ENCODE measurements around the gene CROCC2. TPM values are rescaled to one million over a fixed set of nuclear protein-coding genes. Genes with fewer than 3 reads are reported as not detected.

CROCC2 gene
- polyA plus RNA-seq, 1 of the 3 experiments (the other 2 are of a cell fraction): not detected

DNA sequence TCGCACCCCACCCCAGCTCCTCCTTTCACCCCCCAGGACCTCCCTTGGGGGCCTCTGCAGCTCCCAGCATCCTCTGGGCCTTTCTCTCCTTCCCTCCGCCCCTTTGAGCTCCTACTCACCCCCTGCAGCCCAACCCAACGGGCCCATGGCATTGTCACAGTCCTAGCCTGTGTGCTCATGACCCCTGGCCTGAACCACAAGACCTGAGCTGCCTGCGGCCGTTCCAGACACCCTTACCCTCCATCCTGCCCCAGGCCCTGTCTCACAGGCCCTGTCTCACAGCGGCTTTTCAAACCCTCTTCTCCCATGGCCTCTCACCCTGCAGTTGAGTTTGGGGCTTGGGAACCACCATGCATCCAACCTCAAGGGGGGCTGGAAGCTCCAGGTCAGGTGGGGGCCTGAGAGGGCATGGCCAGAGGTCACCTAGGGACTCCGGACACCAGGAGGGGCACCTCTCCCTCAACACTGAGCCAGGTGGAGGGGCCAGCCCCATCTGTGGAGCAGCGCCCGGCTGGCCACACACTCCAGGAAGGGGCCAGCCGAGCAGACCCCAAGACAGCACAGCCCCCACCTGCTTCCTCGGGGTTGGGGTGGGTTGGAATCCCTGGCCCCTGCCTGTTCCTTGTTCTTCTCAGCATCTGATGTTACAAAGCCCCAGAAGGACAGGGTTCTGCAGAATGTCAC lies 17.1 kb upstream of the CROCC2 start:
- no peaks in the 10 kb centered on the region for H3K27me3 ChIP-seq (ENCODE audit: insufficient read depth)
- no peak overlapping the region for H2AFZ ChIP-seq (ENCODE audit: low read depth)
- no peak overlapping the region for H3K27ac ChIP-seq (ENCODE audit: low read depth in 2 of 2, low read length in 1 of 2)
- H3K4me3 ChIP-seq (ENCODE audit: low read depth in 2 of 2, low read length in 1 of 2): no peak overlapping the region
- H3K4me1 ChIP-seq (ENCODE audit: control insufficient read depth in 1 of 2, insufficient read depth in 2 of 2, low read depth in 1 of 2, low read length in 1 of 2): peaks cover 0 to 10% of the 10 kb centered on the region in 2 experiments; a peak in 1 of 4 replicates
- ChIA-PET CTCF (interaction anchor here (1.1 to 4.1 kb wide), 3 partner anchors 25 to 38 kb away, joined by 3 to 23 read pairs (median 5); no protein-coding TSS in a partner anchor), POLR2A (no interaction called here)
- no peak overlapping the region for H3K4me2 ChIP-seq
- H3K9me3 ChIP-seq: no peaks in the 10 kb centered on the region
- TF ChIP-seq, protein P1, sequence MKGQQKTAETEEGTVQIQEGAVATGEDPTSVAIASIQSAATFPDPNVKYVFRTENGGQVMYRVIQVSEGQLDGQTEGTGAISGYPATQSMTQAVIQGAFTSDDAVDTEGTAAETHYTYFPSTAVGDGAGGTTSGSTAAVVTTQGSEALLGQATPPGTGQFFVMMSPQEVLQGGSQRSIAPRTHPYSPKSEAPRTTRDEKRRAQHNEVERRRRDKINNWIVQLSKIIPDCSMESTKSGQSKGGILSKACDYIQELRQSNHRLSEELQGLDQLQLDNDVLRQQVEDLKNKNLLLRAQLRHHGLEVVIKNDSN (IDR thresholded peaks at IDR 0.05; ENCODE audit: borderline replicate concordance, low read depth): no peak
- TF ChIP-seq NRF1 (IDR thresholded peaks at IDR 0.05; ENCODE audit: low read depth, low read length) (no peak), CHD2 (IDR thresholded peaks at IDR 0.05; ENCODE audit: low read length, partially characterized antibody) (no peak), FOXM1 (IDR thresholded peaks at IDR 0.05; ENCODE audit: low read depth) (no peak)
- H3K9ac ChIP-seq: no peak overlapping the region
- no peak for DNase-seq
- H3K9me2 ChIP-seq: no peaks in the 10 kb centered on the region
- H3F3A ChIP-seq (replicated peaks; ENCODE audit: insufficient read depth): no peaks in the 10 kb centered on the region
- H4K20me1 ChIP-seq (ENCODE audit: insufficient read depth): no peaks in the 10 kb centered on the region
- no peaks in the 10 kb centered on the region for H3K36me3 ChIP-seq (replicated peaks in 1 of 2; ENCODE audit: control insufficient read depth in 1 of 2, insufficient read depth in 2 of 2, low read length in 1 of 2)
- WGBS (ENCODE audit: low lambda C conversion rate): 55% methylated on average over 6 of the region's 11 CpGs
- H3K79me2 ChIP-seq (ENCODE audit: insufficient read depth): no peaks in the 10 kb centered on the region

DNA sequence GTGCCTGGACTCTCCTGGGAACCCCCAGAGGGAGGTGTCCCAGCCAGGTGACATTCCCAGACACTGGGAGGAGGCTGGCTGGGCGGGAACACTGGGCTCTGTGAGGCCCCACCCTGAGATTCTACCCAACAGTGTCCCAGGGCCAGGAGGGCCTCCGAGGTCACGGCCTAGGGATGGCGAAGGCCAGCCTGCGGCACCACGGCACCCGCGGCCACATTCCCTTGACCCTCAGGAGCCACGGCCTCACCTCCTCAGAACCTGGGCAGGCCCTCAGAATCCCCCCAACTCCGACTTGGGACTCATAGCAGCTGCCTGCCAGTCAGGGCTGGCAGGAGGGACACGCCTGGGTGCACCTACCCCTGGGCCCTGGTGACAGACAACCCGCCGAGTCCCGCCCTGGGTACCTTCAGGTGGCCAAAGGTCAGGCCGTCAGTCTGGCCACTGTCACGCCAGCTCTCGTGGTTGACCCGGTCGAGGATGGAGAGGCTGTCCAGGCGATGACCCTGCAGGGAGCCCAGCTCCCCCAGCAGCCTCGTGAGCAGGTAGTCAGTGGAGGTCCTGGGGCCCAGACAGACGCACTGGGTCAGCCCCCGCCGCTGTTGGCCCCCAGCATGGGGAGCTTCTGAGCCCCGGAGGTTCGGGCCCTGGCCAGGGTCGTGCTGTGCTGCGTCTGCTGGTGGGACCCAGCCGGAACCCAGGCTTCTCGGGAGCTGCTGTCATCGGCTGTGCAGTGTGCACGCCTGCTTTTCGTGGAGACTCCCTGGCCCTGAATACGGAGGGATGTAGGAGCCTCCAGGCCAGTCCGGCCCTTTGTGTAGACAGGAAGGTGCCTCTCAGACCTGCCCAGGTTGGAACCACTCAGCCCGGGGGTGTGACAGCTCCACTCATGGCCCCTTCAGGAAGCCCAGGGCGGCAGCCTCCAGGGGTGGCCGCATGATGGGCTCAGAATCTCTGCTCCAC lies 16.3 kb upstream of the CROCC2 start:
- ChIA-PET POLR2A (no interaction called here), CTCF (interaction anchor here (0.5 to 4.1 kb wide), 4 partner anchors 8 to 40 kb away, joined by 3 to 23 read pairs (median 4); no protein-coding TSS in a partner anchor)
- H3K4me3 ChIP-seq (ENCODE audit: low read depth in 2 of 2, low read length in 1 of 2): no peak overlapping the region
- DNase-seq: no peak
- H3K79me2 ChIP-seq (ENCODE audit: insufficient read depth): no peaks in the 10 kb centered on the region
- TF ChIP-seq YY1 (IDR thresholded peaks at IDR 0.05; ENCODE audit: low read depth) (no peak), RXRA (IDR thresholded peaks at IDR 0.05; ENCODE audit: borderline replicate concordance, low read depth) (no peak)
- H3K27ac ChIP-seq (ENCODE audit: low read depth in 2 of 2, low read length in 1 of 2): no peak overlapping the region
- H3K9me3 ChIP-seq: no peaks in the 10 kb centered on the region
- no peaks in the 10 kb centered on the region for H4K20me1 ChIP-seq (ENCODE audit: insufficient read depth)
- H3K36me3 ChIP-seq (replicated peaks in 1 of 2; ENCODE audit: control insufficient read depth in 1 of 2, insufficient read depth in 2 of 2, low read length in 1 of 2): no peaks in the 10 kb centered on the region
- peaks cover 0 to 10% of the 10 kb centered on the region in 2 experiments; a peak in 1 of 4 replicates for H3K4me1 ChIP-seq (ENCODE audit: control insufficient read depth in 1 of 2, insufficient read depth in 2 of 2, low read depth in 1 of 2, low read length in 1 of 2)
- no peak overlapping the region for H3K4me2 ChIP-seq
- H3F3A ChIP-seq (replicated peaks; ENCODE audit: insufficient read depth): no peaks in the 10 kb centered on the region
- H3K9me2 ChIP-seq: no peaks in the 10 kb centered on the region
- no peak overlapping the region for H3K9ac ChIP-seq
- H2AFZ ChIP-seq (ENCODE audit: low read depth): no peak overlapping the region
- WGBS (ENCODE audit: low lambda C conversion rate): 76% methylated on average over 13 of the region's 38 CpGs
- no peaks in the 10 kb centered on the region for H3K27me3 ChIP-seq (ENCODE audit: insufficient read depth)

DNA sequence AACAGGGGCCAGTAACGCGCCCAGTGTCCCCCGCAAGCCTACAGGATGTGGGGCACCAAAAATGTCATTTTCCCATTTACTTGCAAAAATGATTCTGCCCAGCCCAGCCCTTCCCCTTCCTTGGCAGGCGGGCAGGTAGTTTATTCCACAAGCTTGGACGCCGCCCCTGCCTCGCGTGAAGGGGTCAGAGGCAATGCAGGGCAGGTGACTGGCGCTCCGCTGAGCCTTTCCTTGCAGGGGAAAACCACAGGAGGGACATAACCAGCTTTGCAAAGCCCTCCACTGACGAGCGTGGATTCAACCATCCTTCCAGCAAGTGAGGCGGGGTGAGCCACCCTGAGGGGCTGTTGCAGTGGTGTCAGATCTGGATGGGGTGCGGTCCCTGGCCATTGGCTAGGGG lies 15.4 kb upstream of the CROCC2 start:
- Histone ChIP-seq H3K36me3 (replicated peaks in 1 of 2; ENCODE audit: control insufficient read depth in 1 of 2, insufficient read depth in 2 of 2, low read length in 1 of 2) (no peaks in the 10 kb centered on the region), H3K4me2 (no peak overlapping the region), H3F3A (replicated peaks; ENCODE audit: insufficient read depth) (no peaks in the 10 kb centered on the region), H2AFZ (ENCODE audit: low read depth) (no peak overlapping the region), H3K79me2 (ENCODE audit: insufficient read depth) (no peaks in the 10 kb centered on the region), H3K27me3 (ENCODE audit: insufficient read depth) (no peaks in the 10 kb centered on the region), H4K20me1 (ENCODE audit: insufficient read depth) (no peaks in the 10 kb centered on the region), H3K9ac (no peak overlapping the region), H3K27ac (ENCODE audit: low read depth in 2 of 2, low read length in 1 of 2) (no peak overlapping the region), H3K9me3 (no peaks in the 10 kb centered on the region), H3K4me1 (ENCODE audit: control insufficient read depth in 1 of 2, insufficient read depth in 2 of 2, low read depth in 1 of 2, low read length in 1 of 2) (peaks cover 0 to 10% of the 10 kb centered on the region in 2 experiments; a peak in 1 of 4 replicates), H3K4me3 (ENCODE audit: low read depth in 2 of 2, low read length in 1 of 2) (no peak overlapping the region), H3K9me2 (no peaks in the 10 kb centered on the region)
- TF ChIP-seq, protein P2, sequence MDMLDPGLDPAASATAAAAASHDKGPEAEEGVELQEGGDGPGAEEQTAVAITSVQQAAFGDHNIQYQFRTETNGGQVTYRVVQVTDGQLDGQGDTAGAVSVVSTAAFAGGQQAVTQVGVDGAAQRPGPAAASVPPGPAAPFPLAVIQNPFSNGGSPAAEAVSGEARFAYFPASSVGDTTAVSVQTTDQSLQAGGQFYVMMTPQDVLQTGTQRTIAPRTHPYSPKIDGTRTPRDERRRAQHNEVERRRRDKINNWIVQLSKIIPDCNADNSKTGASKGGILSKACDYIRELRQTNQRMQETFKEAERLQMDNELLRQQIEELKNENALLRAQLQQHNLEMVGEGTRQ (IDR thresholded peaks at IDR 0.05; ENCODE audit: borderline replicate concordance, low read depth, low read length): no peak
- TF ChIP-seq, protein P3, sequence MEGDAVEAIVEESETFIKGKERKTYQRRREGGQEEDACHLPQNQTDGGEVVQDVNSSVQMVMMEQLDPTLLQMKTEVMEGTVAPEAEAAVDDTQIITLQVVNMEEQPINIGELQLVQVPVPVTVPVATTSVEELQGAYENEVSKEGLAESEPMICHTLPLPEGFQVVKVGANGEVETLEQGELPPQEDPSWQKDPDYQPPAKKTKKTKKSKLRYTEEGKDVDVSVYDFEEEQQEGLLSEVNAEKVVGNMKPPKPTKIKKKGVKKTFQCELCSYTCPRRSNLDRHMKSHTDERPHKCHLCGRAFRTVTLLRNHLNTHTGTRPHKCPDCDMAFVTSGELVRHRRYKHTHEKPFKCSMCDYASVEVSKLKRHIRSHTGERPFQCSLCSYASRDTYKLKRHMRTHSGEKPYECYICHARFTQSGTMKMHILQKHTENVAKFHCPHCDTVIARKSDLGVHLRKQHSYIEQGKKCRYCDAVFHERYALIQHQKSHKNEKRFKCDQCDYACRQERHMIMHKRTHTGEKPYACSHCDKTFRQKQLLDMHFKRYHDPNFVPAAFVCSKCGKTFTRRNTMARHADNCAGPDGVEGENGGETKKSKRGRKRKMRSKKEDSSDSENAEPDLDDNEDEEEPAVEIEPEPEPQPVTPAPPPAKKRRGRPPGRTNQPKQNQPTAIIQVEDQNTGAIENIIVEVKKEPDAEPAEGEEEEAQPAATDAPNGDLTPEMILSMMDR (IDR thresholded peaks at IDR 0.05): no peak
- TF ChIP-seq MEF2A (IDR thresholded peaks at IDR 0.05; ENCODE audit: borderline replicate concordance, low read depth): no peak
- TF ChIP-seq, protein P4, sequence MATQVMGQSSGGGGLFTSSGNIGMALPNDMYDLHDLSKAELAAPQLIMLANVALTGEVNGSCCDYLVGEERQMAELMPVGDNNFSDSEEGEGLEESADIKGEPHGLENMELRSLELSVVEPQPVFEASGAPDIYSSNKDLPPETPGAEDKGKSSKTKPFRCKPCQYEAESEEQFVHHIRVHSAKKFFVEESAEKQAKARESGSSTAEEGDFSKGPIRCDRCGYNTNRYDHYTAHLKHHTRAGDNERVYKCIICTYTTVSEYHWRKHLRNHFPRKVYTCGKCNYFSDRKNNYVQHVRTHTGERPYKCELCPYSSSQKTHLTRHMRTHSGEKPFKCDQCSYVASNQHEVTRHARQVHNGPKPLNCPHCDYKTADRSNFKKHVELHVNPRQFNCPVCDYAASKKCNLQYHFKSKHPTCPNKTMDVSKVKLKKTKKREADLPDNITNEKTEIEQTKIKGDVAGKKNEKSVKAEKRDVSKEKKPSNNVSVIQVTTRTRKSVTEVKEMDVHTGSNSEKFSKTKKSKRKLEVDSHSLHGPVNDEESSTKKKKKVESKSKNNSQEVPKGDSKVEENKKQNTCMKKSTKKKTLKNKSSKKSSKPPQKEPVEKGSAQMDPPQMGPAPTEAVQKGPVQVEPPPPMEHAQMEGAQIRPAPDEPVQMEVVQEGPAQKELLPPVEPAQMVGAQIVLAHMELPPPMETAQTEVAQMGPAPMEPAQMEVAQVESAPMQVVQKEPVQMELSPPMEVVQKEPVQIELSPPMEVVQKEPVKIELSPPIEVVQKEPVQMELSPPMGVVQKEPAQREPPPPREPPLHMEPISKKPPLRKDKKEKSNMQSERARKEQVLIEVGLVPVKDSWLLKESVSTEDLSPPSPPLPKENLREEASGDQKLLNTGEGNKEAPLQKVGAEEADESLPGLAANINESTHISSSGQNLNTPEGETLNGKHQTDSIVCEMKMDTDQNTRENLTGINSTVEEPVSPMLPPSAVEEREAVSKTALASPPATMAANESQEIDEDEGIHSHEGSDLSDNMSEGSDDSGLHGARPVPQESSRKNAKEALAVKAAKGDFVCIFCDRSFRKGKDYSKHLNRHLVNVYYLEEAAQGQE (IDR thresholded peaks at IDR 0.05; ENCODE audit: low read depth, low read length): no peak
- DNase-seq: no peak
- 68% methylated on average over 11 of the region's 14 CpGs for WGBS (ENCODE audit: low lambda C conversion rate)
- ChIA-PET CTCF (interaction anchor here (1.0 to 4.1 kb wide), 4 partner anchors 9 to 39 kb away, joined by 3 to 23 read pairs (median 4); no protein-coding TSS in a partner anchor), POLR2A (no interaction called here)
